SK-N-MC (cell line): ENCODE data around the gene INSRR.

ENCODE experiments used
- DNase-seq: peaks from one replicate; pipeline ENCODE4 v3.0.0-alpha.2; 2011; ENCODE audit warnings: low read depth, low spot score
- H3K27ac ChIP-seq: fragments of 200-600 bp; sonication (generic); 2 replicates; pipeline ENCODE4 v1.5.1; 2016; ENCODE audit warnings: mixed run types
- H3K36me3 ChIP-seq: fragments of 200-600 bp; sonication (generic); 2 replicates; pipeline ENCODE4 v1.6.1; 2017; ENCODE audit warnings: antibody characterized with exemption, low read length, mixed read lengths; ENCODE audit not compliant: insufficient read depth
- H3K4me3 ChIP-seq: fragments of 200-600 bp; sonication (generic); 2 replicates; pipeline ENCODE4 v1.5.1; 2016
- H3K9ac ChIP-seq: fragments of 200-600 bp; sonication (generic); 2 replicates; pipeline ENCODE4 v1.8.0; 2017; ENCODE audit warnings: mixed run types, mixed read lengths; ENCODE audit not compliant: insufficient read length
- H3K9me3 ChIP-seq: fragments of 200-600 bp; sonication (generic); 2 replicates; pipeline ENCODE4 v1.6.1; 2017; ENCODE audit warnings: low read depth, mild to moderate bottlenecking, antibody characterized with exemption, low read length, moderate library complexity, mixed read lengths
- EZH2 ChIP-seq: fragments of 200-600 bp; sonication (generic); IDR thresholded peaks from one replicate; pipeline ENCODE4 v1.6.1; 2017; ENCODE audit warnings: antibody characterized with exemption
- FOXP2 ChIP-seq: optimal IDR thresholded peaks from 2 replicates; pipeline ENCODE3; 2011; ENCODE audit warnings: mild to moderate bottlenecking, moderate library complexity; ENCODE audit not compliant: insufficient read depth; ENCODE audit errors: extremely low read length, control extremely low read depth
- POLR2AphosphoS5 ChIP-seq: IDR thresholded peaks from 2 replicates; pipeline ENCODE4 v1.6.1; 2012; ENCODE audit warnings: mild to moderate bottlenecking, low read depth, low read length, borderline replicate concordance

Gene INSRR

DNA sequence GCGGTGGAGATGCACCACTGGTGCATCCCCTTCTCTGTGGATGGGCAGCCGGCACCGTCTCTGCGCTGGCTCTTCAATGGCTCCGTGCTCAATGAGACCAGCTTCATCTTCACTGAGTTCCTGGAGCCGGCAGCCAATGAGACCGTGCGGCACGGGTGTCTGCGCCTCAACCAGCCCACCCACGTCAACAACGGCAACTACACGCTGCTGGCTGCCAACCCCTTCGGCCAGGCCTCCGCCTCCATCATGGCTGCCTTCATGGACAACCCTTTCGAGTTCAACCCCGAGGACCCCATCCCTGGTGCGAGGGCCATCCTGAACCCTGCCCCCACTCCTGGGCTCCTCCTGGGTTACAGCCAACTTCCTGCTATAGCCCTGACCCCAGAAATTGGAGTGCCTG lies 14.7 kb upstream of the INSRR start:
- Histone ChIP-seq H3K27ac (no peak overlapping the region), H3K36me3 (no peaks in the 10 kb centered on the region), H3K4me3 (no peak overlapping the region), H3K9me3 (no peaks in the 10 kb centered on the region), H3K9ac (no peak overlapping the region)
- no peak for TF ChIP-seq POLR2AphosphoS5
- no peak for TF ChIP-seq EZH2
- TF ChIP-seq FOXP2: no peak
- no peak for DNase-seq

DNA sequence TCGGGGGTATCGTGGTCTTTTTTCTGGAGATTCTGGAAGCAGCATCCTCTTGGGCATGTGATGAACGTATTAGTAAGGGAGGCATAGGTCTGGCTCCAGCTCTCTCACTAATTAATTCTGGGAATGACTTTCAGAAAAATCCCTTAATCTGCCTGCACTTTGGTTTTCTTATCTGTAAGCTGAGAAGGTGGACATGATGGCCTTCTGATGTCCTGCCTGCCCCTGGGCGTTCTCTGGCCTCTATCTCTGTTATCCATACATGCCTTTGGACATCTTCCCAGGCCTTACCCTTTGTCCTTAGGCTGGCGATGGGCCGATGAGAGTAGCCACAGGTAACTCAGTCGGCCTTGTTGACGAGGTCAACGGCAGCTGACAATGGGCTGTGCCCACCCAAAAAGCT lies 10.5 kb upstream of the INSRR start:
- H3K36me3 ChIP-seq: no peaks in the 10 kb centered on the region
- no peak overlapping the region for H3K27ac ChIP-seq
- no peaks in the 10 kb centered on the region for H3K9me3 ChIP-seq
- no peak overlapping the region for H3K4me3 ChIP-seq
- DNase-seq: no peak
- TF ChIP-seq EZH2 (no peak), FOXP2 (no peak), POLR2AphosphoS5 (no peak)
- no peak overlapping the region for H3K9ac ChIP-seq

- Histone ChIP-seq H3K4me3 (no peak overlapping the region), H3K36me3 (no peaks in the 10 kb centered on the region), H3K9me3 (no peaks in the 10 kb centered on the region), H3K27ac (no peak overlapping the region), H3K9ac (no peak overlapping the region)
- no peak for TF ChIP-seq FOXP2
- TF ChIP-seq EZH2: no peak
- no peak for TF ChIP-seq POLR2AphosphoS5
- no peak for DNase-seq
Observed at GRCh38 chr1:156868341-156868740, 9.4 kb upstream of the INSRR start.

DNA sequence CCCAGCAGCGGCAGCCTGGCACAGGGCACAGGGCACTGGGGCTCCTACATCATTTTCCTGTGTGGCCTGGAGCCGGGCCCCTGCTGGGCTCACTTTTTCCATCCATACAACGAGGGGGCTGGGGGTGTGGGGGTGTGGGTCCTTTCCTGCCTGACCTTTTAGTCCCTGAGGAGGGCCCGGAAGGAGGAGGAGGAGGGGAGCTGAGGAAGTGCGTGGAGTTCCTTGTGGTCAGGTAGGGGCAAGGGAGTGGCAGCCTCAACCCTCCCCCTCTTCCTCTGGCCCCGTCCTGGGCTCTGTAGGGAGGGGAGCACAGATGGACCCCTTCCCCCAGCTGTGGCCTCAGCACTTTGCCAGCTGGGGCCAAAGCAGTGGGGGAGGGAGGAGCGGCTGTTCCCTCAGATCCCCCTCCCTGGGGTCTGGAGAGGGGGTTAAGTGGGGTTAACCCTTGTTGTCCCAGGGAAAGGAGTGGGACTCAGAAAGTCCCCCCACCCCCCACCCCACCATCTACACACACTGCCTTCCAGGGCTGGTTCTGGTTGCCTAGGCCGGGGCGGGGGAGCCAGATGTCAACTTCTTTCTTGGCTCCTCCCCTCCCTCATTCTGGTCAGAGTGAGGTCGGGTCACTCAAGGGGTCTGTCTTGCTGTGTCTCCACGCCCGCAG lies 7.5 kb upstream of the INSRR start:
- H3K4me3 ChIP-seq: no peak overlapping the region
- H3K27ac ChIP-seq: no peak overlapping the region
- H3K9me3 ChIP-seq: no peaks in the 10 kb centered on the region
- DNase-seq: no peak
- no peaks in the 10 kb centered on the region for H3K36me3 ChIP-seq
- TF ChIP-seq POLR2AphosphoS5 (no peak), EZH2 (no peak)
- no peak overlapping the region for H3K9ac ChIP-seq

DNA sequence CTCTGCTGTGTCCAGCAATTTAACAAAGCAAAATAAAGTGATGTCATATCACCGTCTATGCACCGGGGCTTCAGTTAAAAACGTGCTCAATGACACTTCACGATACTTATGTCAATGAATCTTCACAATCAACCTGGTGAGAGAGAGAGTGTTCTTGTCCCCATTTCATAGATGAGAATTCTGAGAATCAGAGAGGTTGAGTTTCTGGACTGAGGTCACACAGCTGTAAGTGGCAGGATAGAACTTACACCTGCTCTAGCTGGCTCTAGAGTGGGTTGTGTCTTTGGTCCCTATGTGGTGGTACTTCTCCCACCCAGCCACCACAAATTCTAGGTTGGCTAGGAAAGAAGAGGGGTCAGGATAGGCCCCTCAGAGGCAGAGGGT lies 6.9 kb upstream of the INSRR start:
- Histone ChIP-seq H3K4me3 (no peak overlapping the region), H3K27ac (no peak overlapping the region), H3K36me3 (no peaks in the 10 kb centered on the region), H3K9me3 (no peaks in the 10 kb centered on the region), H3K9ac (no peak overlapping the region)
- DNase-seq: no peak
- TF ChIP-seq POLR2AphosphoS5 (no peak), FOXP2 (no peak)

DNA sequence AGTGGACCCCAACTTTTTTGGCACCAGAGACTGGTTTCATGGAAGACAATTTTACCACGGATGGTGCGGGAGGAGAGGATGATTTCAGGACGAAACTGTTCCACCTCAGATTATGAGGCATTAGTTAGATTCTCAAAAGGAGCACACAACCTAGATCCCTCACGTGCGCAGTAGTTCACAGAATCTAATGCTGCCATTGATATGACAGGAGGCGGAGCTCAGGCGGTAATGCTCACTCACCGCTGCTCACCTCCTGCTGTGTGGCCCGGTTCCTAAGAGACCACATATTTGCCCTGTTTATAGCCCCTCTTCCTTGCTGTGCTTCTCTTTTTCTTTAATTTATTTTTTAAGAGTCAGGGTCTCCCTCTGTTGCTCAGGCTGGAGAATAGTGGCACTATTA lies 6.3 kb upstream of the INSRR start:
- no peaks in the 10 kb centered on the region for H3K9me3 ChIP-seq
- no peak for DNase-seq
- TF ChIP-seq EZH2 (no peak), FOXP2 (no peak), POLR2AphosphoS5 (no peak)
- no peaks in the 10 kb centered on the region for H3K36me3 ChIP-seq
- H3K27ac ChIP-seq: no peak overlapping the region
- H3K4me3 ChIP-seq: no peak overlapping the region
- no peak overlapping the region for H3K9ac ChIP-seq

DNA sequence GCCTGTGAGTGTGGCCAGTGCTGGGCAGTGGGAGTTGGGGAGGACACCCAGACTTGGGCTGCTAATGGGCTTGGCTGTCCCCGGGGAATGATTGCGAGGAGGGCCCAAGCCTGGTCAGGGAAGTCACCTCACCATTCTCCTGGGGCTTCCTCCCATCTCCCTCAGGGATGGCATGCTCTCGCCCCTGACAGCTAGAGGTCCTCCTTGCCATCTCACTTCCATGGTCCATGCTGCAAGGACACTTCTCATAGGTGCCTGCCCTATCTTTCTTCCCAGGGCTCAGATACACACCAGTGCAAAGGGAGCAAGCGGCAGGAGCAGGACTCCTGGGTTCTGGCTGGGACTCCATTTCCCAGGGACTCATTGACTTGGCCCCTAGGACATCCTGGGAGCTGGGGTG lies 5.9 kb upstream of the INSRR start:
- no peaks in the 10 kb centered on the region for H3K9me3 ChIP-seq
- no peak for TF ChIP-seq EZH2
- TF ChIP-seq POLR2AphosphoS5: no peak
- no peak for DNase-seq
- H3K9ac ChIP-seq: no peak overlapping the region
- no peak overlapping the region for H3K4me3 ChIP-seq
- H3K36me3 ChIP-seq: no peaks in the 10 kb centered on the region
- no peak overlapping the region for H3K27ac ChIP-seq

GRCh38 chr1:156863631-156864030 lies 4.7 kb upstream of the INSRR start:
- TF ChIP-seq POLR2AphosphoS5: no peak
- TF ChIP-seq FOXP2: no peak
- no peak for TF ChIP-seq EZH2
- Histone ChIP-seq H3K36me3 (no peaks in the 10 kb centered on the region), H3K27ac (no peak overlapping the region), H3K9ac (no peak overlapping the region), H3K4me3 (no peak overlapping the region), H3K9me3 (no peaks in the 10 kb centered on the region)
- no peak for DNase-seq

DNA sequence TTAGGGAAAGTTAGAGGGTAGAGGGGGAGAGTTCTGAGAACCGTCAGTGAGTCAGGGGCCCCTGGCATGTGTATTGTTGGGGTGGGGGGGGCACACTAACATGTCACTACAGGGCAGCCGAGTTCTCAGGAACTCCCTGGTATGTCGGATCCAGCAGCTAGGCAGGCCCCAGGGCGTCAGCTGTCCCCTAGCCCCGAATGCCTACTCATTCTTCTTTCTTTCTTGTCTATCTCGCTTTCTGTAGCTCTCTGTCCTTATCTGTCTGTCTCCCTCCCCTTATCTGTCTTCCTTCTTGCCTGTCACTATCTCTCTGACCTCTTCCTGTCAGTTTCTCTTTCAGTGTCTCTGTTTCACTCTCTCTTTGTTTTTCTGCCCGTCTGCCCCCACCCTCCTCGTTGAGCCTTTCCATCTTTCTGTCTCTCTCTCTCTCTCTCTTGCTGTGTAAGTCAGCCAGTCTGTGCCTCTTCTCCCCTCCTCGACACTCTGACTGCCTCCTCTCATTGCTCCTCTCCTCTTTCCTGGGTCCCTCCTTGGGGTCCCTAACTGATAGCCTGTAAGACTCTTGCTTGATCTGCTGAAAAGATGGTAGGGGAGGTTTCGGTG lies 4.2 kb upstream of the INSRR start:
- Histone ChIP-seq H3K27ac (no peak overlapping the region), H3K9ac (no peak overlapping the region), H3K4me3 (no peak overlapping the region), H3K36me3 (no peaks in the 10 kb centered on the region), H3K9me3 (no peaks in the 10 kb centered on the region)
- no peak for TF ChIP-seq FOXP2
- no peak for TF ChIP-seq POLR2AphosphoS5
- TF ChIP-seq EZH2: no peak
- DNase-seq: no peak
